GM23248 (cell line): ENCODE results near the gene PRR30. TPM values are rescaled to one million over a fixed set of nuclear protein-coding genes. Genes with fewer than 3 reads are reported as not detected.
"Not testable (repeated sequence)": the region's sequence is repeated elsewhere in the genome, so short reads cannot be mapped to it uniquely, and the experiment has no call there.

Experiments
- DNase-seq: peaks from one replicate; pipeline ENCODE4 v3.0.0-alpha.2; 2015
- H2AFZ ChIP-seq: fragments of 200-600 bp; sonication (generic); 2 replicates; pipeline ENCODE4 v1.6.1; 2016; ENCODE audit warnings: antibody characterized with exemption
- H3F3A ChIP-seq: fragments of 200-600 bp; sonication (generic); 2 replicates; pipeline ENCODE4 v1.6.1; 2016; ENCODE audit warnings: mild to moderate bottlenecking, antibody characterized with exemption, mixed run types; ENCODE audit not compliant: insufficient read depth
- H3K27ac ChIP-seq: fragments of 200-600 bp; sonication (generic); 2 replicates; pipeline ENCODE4 v1.5.1; 2016; ENCODE audit warnings: mild to moderate bottlenecking
- H3K27me3 ChIP-seq: fragments of 200-600 bp; sonication (generic); replicated peaks from 2 replicates; pipeline ENCODE4 v1.6.1; 2016; ENCODE audit warnings: mild to moderate bottlenecking; ENCODE audit not compliant: insufficient read depth
- H3K36me3 ChIP-seq: fragments of 200-600 bp; sonication (generic); 2 replicates; pipeline ENCODE4 v1.6.1; 2016; ENCODE audit warnings: low read depth, mild to moderate bottlenecking
- H3K4me1 ChIP-seq: fragments of 200-600 bp; sonication (generic); 2 replicates; pipeline ENCODE4 v1.6.1; 2016; ENCODE audit warnings: mild to moderate bottlenecking; ENCODE audit not compliant: insufficient read depth
- H3K4me2 ChIP-seq: fragments of 200-600 bp; sonication (generic); one replicate; pipeline ENCODE4 v1.6.1; 2016; ENCODE audit warnings: mild to moderate bottlenecking; ENCODE audit not compliant: unreplicated experiment
- H3K4me3 ChIP-seq: fragments of 200-600 bp; sonication (generic); 2 replicates; pipeline ENCODE4 v1.5.1; 2016; ENCODE audit warnings: mild to moderate bottlenecking
- H3K79me2 ChIP-seq: fragments of 200-600 bp; sonication (generic); 2 replicates; pipeline ENCODE4 v1.6.1; 2016; ENCODE audit warnings: mild to moderate bottlenecking; ENCODE audit not compliant: insufficient read depth
- H3K9ac ChIP-seq: fragments of 200-600 bp; sonication (generic); 2 replicates; pipeline ENCODE4 v1.6.1; 2016; ENCODE audit warnings: mild to moderate bottlenecking
- H3K9me2 ChIP-seq: fragments of 200-600 bp; sonication (generic); 2 replicates; pipeline ENCODE4 v1.6.1; 2016; ENCODE audit warnings: mixed run types, mild to moderate bottlenecking, moderate library complexity; ENCODE audit not compliant: insufficient read depth
- H3K9me3 ChIP-seq: fragments of 200-600 bp; sonication (generic); one replicate; pipeline ENCODE4 v1.6.1; 2017; ENCODE audit warnings: low read depth
- H4K20me1 ChIP-seq: fragments of 200-600 bp; sonication (generic); 2 replicates; pipeline ENCODE4 v1.6.0; 2016; ENCODE audit not compliant: insufficient read depth
- EZH2 ChIP-seq: fragments of 200-600 bp; sonication (generic); IDR thresholded peaks from 2 replicates; pipeline ENCODE4 v1.6.1; 2018; ENCODE audit warnings: antibody characterized with exemption, mild to moderate bottlenecking; ENCODE audit not compliant: insufficient read depth, poor library complexity, severe bottlenecking
- EZH2phosphoT487 ChIP-seq: fragments of 200-600 bp; sonication (generic); IDR thresholded peaks from 2 replicates; pipeline ENCODE4 v1.6.1; 2018; ENCODE audit warnings: antibody characterized with exemption, moderate library complexity, mild to moderate bottlenecking, low read depth; ENCODE audit not compliant: insufficient read depth
- whole genome bisulfite sequencing, 2 experiments: methylation state at CpG; one replicate each; pipeline ENCODE4 v1.1.6; 2015 to 2017; ENCODE audit warnings: low lambda C conversion rate in 2 of 2, low coverage in 1 of 2; ENCODE audit errors: missing lambda C conversion rate in 2 of 2; 5-methylcytosine and 5-hydroxymethylcytosine counted together
- in situ Hi-C: fragments of 300-500 bp; cut with MboI; formaldehyde crosslinking; loops from 2 replicates; pipeline ENCODE4 v1.15.0; 2020
- polyA plus RNA-seq: library from polyadenylated mRNA; unstranded; fragments of >200 nt; fragmentation: Nextera tagmentation; extraction: Ambion mirVana; gene quantifications from 2 replicates; pipeline ENCODE4 v1.2.1, GENCODE V29; 2016
- total RNA-seq: library from RNA; depleted of rRNA; stranded (reverse); fragments of >200 nt; shearing (Covaris generic); gene quantifications from 2 replicates; pipeline ENCODE4 v1.2.3, GENCODE V29; 2014

Gene PRR30
- total and polyA plus RNA-seq, 2 experiments from 2014 or later: not detected

- H3K27ac ChIP-seq: no peak within 1 kb of the TSS
- peak within 1 kb of the TSS; percentile 74 for H3K4me2 ChIP-seq
- DNase-seq: peak; percentile 58
- H3F3A ChIP-seq: no peaks in the 10 kb centered on the region
- in situ Hi-C loops: no loop called here
- H3K36me3 ChIP-seq: no peaks in the 10 kb centered on the region
- H3K27me3 ChIP-seq: peaks cover 17% of the 10 kb centered on the region
- TF ChIP-seq EZH2 (no peak), EZH2phosphoT487 (no peak)
- H2AFZ ChIP-seq: peak within 1 kb of the TSS; percentile 74
- no peaks in the 10 kb centered on the region for H3K4me1 ChIP-seq
- peak within 1 kb of the TSS; percentile 70 for H3K4me3 ChIP-seq
- WGBS, 2 experiments: 2 to 4% methylated on average over 51 to 56 of the region's 84 CpGs
- H3K9me2 ChIP-seq: no peaks in the 10 kb centered on the region
- no peaks in the 10 kb centered on the region for H3K79me2 ChIP-seq
- H3K9me3 ChIP-seq: no peaks in the 10 kb centered on the region
- no peaks in the 10 kb centered on the region for H4K20me1 ChIP-seq
- H3K9ac ChIP-seq: peak within 1 kb of the TSS; percentile 68
These were observed 20.5 kb downstream of the PRR30 start, which contains the start of gene CGREF1 for GRCh38 chr2:27118525-27119329. TSS of gene CGREF1 (minus strand) at chr2:27119128. CDS start at chr2:27104366, 14,762 bp downstream.

- Histone ChIP-seq H2AFZ (peak overlapping the region; percentile 74), H3K9ac (peak overlapping the region; percentile 68), H3K36me3 (no peaks in the 10 kb centered on the region), H3K9me2 (no peaks in the 10 kb centered on the region), H3K4me1 (no peaks in the 10 kb centered on the region), H4K20me1 (no peaks in the 10 kb centered on the region), H3K27me3 (peaks cover 17% of the 10 kb centered on the region), H3K27ac (no peak overlapping the region), H3K4me2 (peak overlapping the region; percentile 74), H3K79me2 (no peaks in the 10 kb centered on the region), H3K4me3 (peak overlapping the region; percentile 70), H3F3A (no peaks in the 10 kb centered on the region), H3K9me3 (no peaks in the 10 kb centered on the region)
- TF ChIP-seq EZH2phosphoT487 (no peak), EZH2 (no peak)
- in situ Hi-C loops: no loop called here
- 27 to 28% methylated on average over 14 of the region's 14 CpGs for WGBS, 2 experiments
- DNase-seq: peak; percentile 23
These were observed 21.1 kb downstream of the PRR30 start for GRCh38 chr2:27117995-27118524.

- in situ Hi-C loops: no loop called here
- no peak for TF ChIP-seq EZH2
- no peak for TF ChIP-seq EZH2phosphoT487
- Histone ChIP-seq H3K27me3 (peaks cover 2% of the 10 kb centered on the region; the same call in 1 of the 2 replicates), H3K36me3 (no peaks in the 10 kb centered on the region), H3K9me2 (no peaks in the 10 kb centered on the region), H3K9ac (no peak overlapping the region), H4K20me1 (no peaks in the 10 kb centered on the region), H3K27ac (no peak overlapping the region), H3K4me2 (no peak overlapping the region), H3K9me3 (no peaks in the 10 kb centered on the region), H3K4me3 (no peak overlapping the region), H3K4me1 (no peaks in the 10 kb centered on the region), H3F3A (no peaks in the 10 kb centered on the region), H2AFZ (no peak overlapping the region), H3K79me2 (no peaks in the 10 kb centered on the region)
- WGBS, 2 experiments: 56 to 62% methylated on average over 2 of the region's 2 CpGs
- no peak for DNase-seq
These were observed 23.7 kb downstream of the PRR30 start for GRCh38 chr2:27115519-27115918.

DNA sequence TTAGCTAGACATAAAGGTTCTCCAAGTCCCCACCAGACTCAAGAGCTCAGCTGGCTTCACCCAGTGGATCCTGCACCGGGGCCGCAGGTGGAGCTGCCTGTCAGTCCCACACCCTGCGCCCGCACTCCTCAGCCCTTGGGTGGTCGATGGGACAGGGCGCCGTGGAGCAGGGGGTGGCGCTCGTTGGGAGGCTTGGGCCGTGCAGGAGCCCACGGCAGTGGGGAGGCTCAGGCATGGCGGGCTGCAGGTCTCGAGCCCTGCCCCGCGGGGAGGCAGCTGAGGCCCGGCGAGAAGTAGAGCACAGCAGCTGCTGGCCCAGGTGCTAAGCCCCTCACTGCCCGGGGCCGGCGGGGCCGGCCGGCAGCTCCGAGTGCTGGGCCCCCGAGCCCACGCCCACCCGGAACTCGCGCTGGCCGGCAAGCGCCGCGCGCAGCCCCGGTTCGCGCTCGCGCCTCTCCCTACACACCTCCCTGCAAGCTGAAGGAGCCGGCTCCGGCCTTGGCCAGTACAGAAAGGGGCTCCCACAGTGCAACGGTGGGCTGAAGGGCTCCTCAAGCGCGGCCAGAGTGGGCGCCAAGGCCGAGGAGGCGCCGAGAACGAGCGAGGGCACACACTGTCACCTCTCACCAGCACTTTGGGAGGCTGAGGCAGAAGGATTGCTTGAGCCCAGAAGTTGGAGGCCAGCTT is 27.7 kb downstream of the PRR30 start:
- H3K9me3 ChIP-seq, H3K4me1 ChIP-seq, H3K79me2 ChIP-seq, H4K20me1 ChIP-seq, H3K27ac ChIP-seq, H3K27me3 ChIP-seq, H3F3A ChIP-seq, H3K36me3 ChIP-seq, H3K9me2 ChIP-seq, H3K4me2 ChIP-seq, in situ Hi-C loops, H3K9ac ChIP-seq, DNase-seq, H3K4me3 ChIP-seq, H2AFZ ChIP-seq: not testable (repeated sequence)
- 91 to 97% methylated on average over 21 to 40 of the region's 49 CpGs for WGBS, 2 experiments

GRCh38 chr2:27110603-27111352 is 28.4 kb downstream of the PRR30 start:
- H3K9ac ChIP-seq, DNase-seq, H3K4me3 ChIP-seq: not testable (repeated sequence)

More at GRCh38 chr2:27110603-27111352, 28.4 kb downstream of the PRR30 start:
- 76 to 79% methylated on average over 22 to 24 of the region's 24 CpGs for WGBS, 2 experiments
- in situ Hi-C loops, H2AFZ ChIP-seq, H3K4me2 ChIP-seq, H3K79me2 ChIP-seq, H3K27me3 ChIP-seq, H3K36me3 ChIP-seq, H3F3A ChIP-seq, H3K9me2 ChIP-seq, H3K9me3 ChIP-seq, H3K27ac ChIP-seq, H4K20me1 ChIP-seq, H3K4me1 ChIP-seq: not testable (repeated sequence)
